ENCODE measurements around the gene KCTD19. TPM values are rescaled to one million over a fixed set of nuclear protein-coding genes. Genes with fewer than 3 reads are reported as not detected.
A peak's percentile ranks its signal among the peaks of the same experiment; 100 is the strongest.

Gene KCTD19
- total and polyA plus RNA-seq, 5 donors from 2014 or later, result not detected

- DNase-seq (no peak), ATAC-seq (ENCODE audit: low read depth in 2 of 2) (no peak)
- H3K27me3 Mint-ChIP-seq, result no peaks in the 10 kb centered on the region
- peaks cover 6% of the 10 kb centered on the region for H3K36me3 Mint-ChIP-seq
- H3K27ac ChIP-seq (ENCODE audit: insufficient read depth, low read length, poor library complexity, severe bottlenecking), result no peak overlapping the region
- no peak overlapping the region for H3K27ac Mint-ChIP-seq
- no peaks in the 10 kb centered on the region for H3K9me3 Mint-ChIP-seq
- H3K36me3 ChIP-seq (ENCODE audit: control insufficient read depth, insufficient read depth, low read length), result no peaks in the 10 kb centered on the region
- peaks cover 0 to 3% (median 0%) of the 10 kb centered on the region in 4 donors for H3K4me1 Mint-ChIP-seq
- H3K4me3 ChIP-seq (ENCODE audit: low read depth, low read length), result no peak overlapping the region
- H3K27me3 ChIP-seq (ENCODE audit: control insufficient read depth, insufficient read depth, low read length), result no peaks in the 10 kb centered on the region
- no peaks in the 10 kb centered on the region for H3K9me3 ChIP-seq (ENCODE audit: control insufficient read depth in 2 of 2, low read length in 2 of 2)
- H3K4me1 ChIP-seq (ENCODE audit: control insufficient read depth, insufficient read depth, low read length, poor library complexity, severe bottlenecking), result no peaks in the 10 kb centered on the region
- no peak overlapping the region for H3K4me3 Mint-ChIP-seq
Observed at GRCh38 chr16:67287960-67288359, 38.6 kb downstream of the KCTD19 start.

GRCh38 chr16:67286441-67287235, 39.9 kb downstream of the KCTD19 start:
- H3K27ac Mint-ChIP-seq, result no peak overlapping the region
- H3K4me3 Mint-ChIP-seq, result no peak overlapping the region
- DNase-seq (no peak), ATAC-seq (ENCODE audit: low read depth in 2 of 2) (no peak)
- Histone ChIP-seq H3K27me3 (ENCODE audit: control insufficient read depth, insufficient read depth, low read length) (no peaks in the 10 kb centered on the region), H3K27ac (ENCODE audit: insufficient read depth, low read length, poor library complexity, severe bottlenecking) (no peak overlapping the region), H3K4me1 (ENCODE audit: control insufficient read depth, insufficient read depth, low read length, poor library complexity, severe bottlenecking) (no peaks in the 10 kb centered on the region), H3K36me3 (ENCODE audit: control insufficient read depth, insufficient read depth, low read length) (no peaks in the 10 kb centered on the region), H3K4me3 (ENCODE audit: low read depth, low read length) (no peak overlapping the region), H3K9me3 (ENCODE audit: control insufficient read depth in 2 of 2, low read length in 2 of 2) (no peaks in the 10 kb centered on the region)
- peaks cover 0 to 3% (median 0%) of the 10 kb centered on the region in 4 donors for H3K4me1 Mint-ChIP-seq
- no peaks in the 10 kb centered on the region for H3K9me3 Mint-ChIP-seq
- H3K27me3 Mint-ChIP-seq, result no peaks in the 10 kb centered on the region
- H3K36me3 Mint-ChIP-seq, result peaks cover 6% of the 10 kb centered on the region

GRCh38 chr16:67284699-67285646, 41.6 kb downstream of the KCTD19 start:
- H3K27ac Mint-ChIP-seq, result peak overlapping the region in 2 of 3 donors; percentile 24 to 37
- DNase-seq, result no peak

GRCh38 chr16:67283826-67284555, 42.5 kb downstream of the KCTD19 start:
- H3K36me3 Mint-ChIP-seq, result peaks cover 6% of the 10 kb centered on the region
- no peaks in the 10 kb centered on the region for H3K9me3 Mint-ChIP-seq
- Histone ChIP-seq H3K4me3 (ENCODE audit: low read depth, low read length) (no peak overlapping the region), H3K36me3 (ENCODE audit: control insufficient read depth, insufficient read depth, low read length) (no peaks in the 10 kb centered on the region), H3K4me1 (ENCODE audit: control insufficient read depth, insufficient read depth, low read length, poor library complexity, severe bottlenecking) (peaks cover 9% of the 10 kb centered on the region), H3K27ac (ENCODE audit: insufficient read depth, low read length, poor library complexity, severe bottlenecking) (no peak overlapping the region), H3K27me3 (ENCODE audit: control insufficient read depth, insufficient read depth, low read length) (no peaks in the 10 kb centered on the region), H3K9me3 (ENCODE audit: control insufficient read depth in 2 of 2, low read length in 2 of 2) (no peaks in the 10 kb centered on the region)
- no peaks in the 10 kb centered on the region for H3K4me1 Mint-ChIP-seq
- H3K27ac Mint-ChIP-seq, result peak overlapping the region in 1 of 3 donors; percentile 12
- peak overlapping the region in 1 of 4 donors; percentile 57 for H3K4me3 Mint-ChIP-seq
- ATAC-seq (ENCODE audit: low read depth in 2 of 2) (no peak), DNase-seq (no peak)
- no peaks in the 10 kb centered on the region for H3K27me3 Mint-ChIP-seq

More at GRCh38 chr16:67284699-67285646, 41.6 kb downstream of the KCTD19 start:
- H3K27me3 Mint-ChIP-seq, result no peaks in the 10 kb centered on the region
- no peaks in the 10 kb centered on the region for H3K36me3 ChIP-seq (ENCODE audit: control insufficient read depth, insufficient read depth, low read length)
- H3K9me3 Mint-ChIP-seq, result no peaks in the 10 kb centered on the region
- no peak overlapping the region for H3K4me3 ChIP-seq (ENCODE audit: low read depth, low read length)
- H3K4me1 Mint-ChIP-seq, result peaks cover 0 to 3% (median 0%) of the 10 kb centered on the region in 4 donors
- H3K27me3 ChIP-seq (ENCODE audit: control insufficient read depth, insufficient read depth, low read length), result no peaks in the 10 kb centered on the region
- no peak overlapping the region for H3K4me3 Mint-ChIP-seq
- no peak for ATAC-seq (ENCODE audit: low read depth in 2 of 2)
- H3K4me1 ChIP-seq (ENCODE audit: control insufficient read depth, insufficient read depth, low read length, poor library complexity, severe bottlenecking), result peaks cover 3% of the 10 kb centered on the region
- no peaks in the 10 kb centered on the region for H3K9me3 ChIP-seq (ENCODE audit: control insufficient read depth in 2 of 2, low read length in 2 of 2)
- H3K27ac ChIP-seq (ENCODE audit: insufficient read depth, low read length, poor library complexity, severe bottlenecking), result no peak overlapping the region
- H3K36me3 Mint-ChIP-seq, result peaks cover 6% of the 10 kb centered on the region

GRCh38 chr16:67283039-67283825, 43.3 kb downstream of the KCTD19 start:
- no peaks in the 10 kb centered on the region for H3K27me3 Mint-ChIP-seq
- Histone ChIP-seq H3K4me1 (ENCODE audit: control insufficient read depth, insufficient read depth, low read length, poor library complexity, severe bottlenecking) (peaks cover 17% of the 10 kb centered on the region), H3K27me3 (ENCODE audit: control insufficient read depth, insufficient read depth, low read length) (no peaks in the 10 kb centered on the region), H3K36me3 (ENCODE audit: control insufficient read depth, insufficient read depth, low read length) (no peaks in the 10 kb centered on the region), H3K9me3 (ENCODE audit: control insufficient read depth in 2 of 2, low read length in 2 of 2) (no peaks in the 10 kb centered on the region), H3K4me3 (ENCODE audit: low read depth, low read length) (no peak overlapping the region), H3K27ac (ENCODE audit: insufficient read depth, low read length, poor library complexity, severe bottlenecking) (no peak overlapping the region)
- peak overlapping the region in 1 of 4 donors; percentile 57 for H3K4me3 Mint-ChIP-seq
- peak overlapping the region in 1 of 3 donors; percentile 12 for H3K27ac Mint-ChIP-seq
- no peak for ATAC-seq (ENCODE audit: low read depth in 2 of 2)
- no peak for DNase-seq
- H3K4me1 Mint-ChIP-seq, result peaks cover 0 to 6% (median 0%) of the 10 kb centered on the region in 4 donors
- H3K9me3 Mint-ChIP-seq, result no peaks in the 10 kb centered on the region
- peaks cover 6% of the 10 kb centered on the region for H3K36me3 Mint-ChIP-seq

- Mint-ChIP-seq H3K4me3 (no peak overlapping the region), H3K27me3 (no peaks in the 10 kb centered on the region), H3K27ac (no peak overlapping the region), H3K9me3 (no peaks in the 10 kb centered on the region), H3K36me3 (peaks cover 6% of the 10 kb centered on the region), H3K4me1 (peaks cover 0 to 13% (median 2%) of the 10 kb centered on the region in 4 donors)
- DNase-seq (no peak), ATAC-seq (ENCODE audit: low read depth in 2 of 2) (no peak)
- H3K27me3 ChIP-seq (ENCODE audit: control insufficient read depth, insufficient read depth, low read length), result no peaks in the 10 kb centered on the region
- no peak overlapping the region for H3K27ac ChIP-seq (ENCODE audit: insufficient read depth, low read length, poor library complexity, severe bottlenecking)
- peaks cover 25% of the 10 kb centered on the region for H3K4me1 ChIP-seq (ENCODE audit: control insufficient read depth, insufficient read depth, low read length, poor library complexity, severe bottlenecking)
- no peaks in the 10 kb centered on the region for H3K36me3 ChIP-seq (ENCODE audit: control insufficient read depth, insufficient read depth, low read length)
- H3K4me3 ChIP-seq (ENCODE audit: low read depth, low read length), result no peak overlapping the region
- H3K9me3 ChIP-seq (ENCODE audit: control insufficient read depth in 2 of 2, low read length in 2 of 2), result no peaks in the 10 kb centered on the region
Observed at GRCh38 chr16:67282447-67282805, 44.1 kb downstream of the KCTD19 start.
